SK-N-SH treated with all-trans-retinoic acid at 6 μM for 48 hours (cell line): Measurements from ENCODE around the gene JAKMIP1.

Source experiments
- ATAC-seq: fragments of 200-7000 bp; cut with Tn5 transposase; 3 replicates; pipeline ENCODE4 v1.9.1; 2020; ENCODE audit warnings: mild to moderate bottlenecking, moderate library complexity
- ARNTL ChIP-seq: fragments of 450-650 bp; formaldehyde crosslinking; IDR thresholded peaks from 2 replicates; pipeline ENCODE4 v1.5.0; 2020; ENCODE audit warnings: low read depth, mild to moderate bottlenecking, moderate library complexity, borderline replicate concordance
- BACH2 ChIP-seq: fragments of 250-450 bp; sonication (Bioruptor Pico); IDR thresholded peaks from 2 replicates; pipeline ENCODE4 v1.9.0; 2021; ENCODE audit warnings: mild to moderate bottlenecking, borderline replicate concordance
- CREB5 ChIP-seq: fragments of 250-450 bp; sonication (Bioruptor Pico); IDR thresholded peaks from 2 replicates; pipeline ENCODE4 v1.5.1; 2020; ENCODE audit warnings: low read depth, mild to moderate bottlenecking, moderate library complexity
- CSDC2 ChIP-seq: fragments of 250-450 bp; sonication (Bioruptor Pico); IDR thresholded peaks from 2 replicates; pipeline ENCODE4 v1.5.0; 2020; ENCODE audit warnings: mild to moderate bottlenecking, moderate library complexity
- CSRNP3 ChIP-seq: fragments of 250-450 bp; sonication (Bioruptor Pico); IDR thresholded peaks from 2 replicates; pipeline ENCODE4 v1.5.1; 2021; ENCODE audit warnings: mild to moderate bottlenecking, moderate library complexity
- GLIS3 ChIP-seq: fragments of 250-450 bp; sonication (Bioruptor Pico); IDR thresholded peaks from 2 replicates; pipeline ENCODE4 v1.5.0; 2020; ENCODE audit warnings: mild to moderate bottlenecking, moderate library complexity
- ISL1 ChIP-seq: fragments of 250-450 bp; sonication (Bioruptor Pico); IDR thresholded peaks from 2 replicates; pipeline ENCODE4 v2.1.2; 2022; ENCODE audit warnings: mild to moderate bottlenecking, moderate library complexity
- OSR1 ChIP-seq: fragments of 250-450 bp; sonication (Bioruptor Pico); IDR thresholded peaks from 2 replicates; pipeline ENCODE4 v1.8.0; 2022; ENCODE audit warnings: moderate library complexity, mild to moderate bottlenecking, inconsistent platforms
- PATZ1 ChIP-seq: fragments of 250-450 bp; sonication (Bioruptor Pico); IDR thresholded peaks from 2 replicates; pipeline ENCODE4 v1.8.0; 2020; ENCODE audit warnings: mild to moderate bottlenecking, moderate library complexity, borderline replicate concordance
- RARB ChIP-seq: fragments of 250-450 bp; sonication (Bioruptor Pico); IDR thresholded peaks from 2 replicates; pipeline ENCODE4 v1.8.0; 2021; ENCODE audit warnings: mild to moderate bottlenecking, moderate library complexity
- SNAI2 ChIP-seq: fragments of 250-450 bp; sonication (Bioruptor Pico); IDR thresholded peaks from 2 replicates; pipeline ENCODE4 v1.5.0; 2020; ENCODE audit warnings: mild to moderate bottlenecking, moderate library complexity
- TCF4 ChIP-seq: fragments of 250-450 bp; sonication (Bioruptor Pico); IDR thresholded peaks from 2 replicates; pipeline ENCODE4 v1.8.0; 2021; ENCODE audit warnings: mild to moderate bottlenecking, moderate library complexity, borderline replicate concordance
- TSHZ2 ChIP-seq: fragments of 250-450 bp; sonication (Bioruptor Pico); IDR thresholded peaks from 2 replicates; pipeline ENCODE4 v1.5.0; 2020; ENCODE audit warnings: mild to moderate bottlenecking, moderate library complexity
- ZC3H10 ChIP-seq: fragments of 250-450 bp; sonication (Bioruptor Pico); IDR thresholded peaks from 2 replicates; pipeline ENCODE4 v1.5.1; 2021; ENCODE audit warnings: mild to moderate bottlenecking, moderate library complexity
- ZFP3 ChIP-seq: fragments of 250-450 bp; sonication (Bioruptor Pico); IDR thresholded peaks from 2 replicates; pipeline ENCODE4 v1.5.0; 2020; ENCODE audit warnings: mild to moderate bottlenecking, moderate library complexity
- ZFP30 ChIP-seq: fragments of 450-650 bp; formaldehyde crosslinking; IDR thresholded peaks from 2 replicates; pipeline ENCODE4 v1.5.0; 2022; ENCODE audit warnings: mild to moderate bottlenecking, moderate library complexity
- ZNF565 ChIP-seq: fragments of 450-650 bp; formaldehyde crosslinking; conservative IDR thresholded peaks from 2 replicates; pipeline ENCODE4 v1.5.0; 2020; ENCODE audit warnings: low read depth, mild to moderate bottlenecking, moderate library complexity
- ZNF70 ChIP-seq: fragments of 450-650 bp; formaldehyde crosslinking; IDR thresholded peaks from 2 replicates; pipeline ENCODE4 v1.5.0; 2020; ENCODE audit warnings: mild to moderate bottlenecking, moderate library complexity
- ZNF8 ChIP-seq: fragments of 450-650 bp; formaldehyde crosslinking; IDR thresholded peaks from 2 replicates; pipeline ENCODE4 v1.5.0; 2020; ENCODE audit warnings: mild to moderate bottlenecking, moderate library complexity

The JAKMIP1 gene

GRCh38 chr4:6024313-6024960, 175.9 kb downstream of the JAKMIP1 start (continued):
- no peak for TF ChIP-seq CSDC2 (CRISPR knock-in tag)

- TF ChIP-seq GLIS3: no peak
- no peak for TF ChIP-seq OSR1 (CRISPR knock-in tag)
- TF ChIP-seq ZFP30: no peak
- TF ChIP-seq RARB (CRISPR knock-in tag): no peak
- no peak for TF ChIP-seq ZC3H10 (CRISPR knock-in tag)
- no peak for ATAC-seq
These were observed 176.6 kb downstream of the JAKMIP1 start for GRCh38 chr4:6023731-6024130.

- TF ChIP-seq ZNF8 (CRISPR knock-in tag) (no peak), ARNTL (CRISPR knock-in tag) (no peak), ISL1 (no peak), SNAI2 (no peak), OSR1 (CRISPR knock-in tag) (no peak), ZC3H10 (CRISPR knock-in tag) (no peak), BACH2 (CRISPR knock-in tag) (no peak), RARB (CRISPR knock-in tag) (no peak), ZFP30 (no peak), TCF4 (no peak), ZFP3 (CRISPR knock-in tag) (no peak), TSHZ2 (CRISPR knock-in tag) (no peak), CSRNP3 (CRISPR knock-in tag) (no peak), GLIS3 (no peak)
- no peak for ATAC-seq
These were observed 177.6 kb downstream of the JAKMIP1 start for GRCh38 chr4:6022607-6023288.

- no peak for ATAC-seq
- TF ChIP-seq GLIS3: no peak
These were observed 178.3 kb downstream of the JAKMIP1 start for GRCh38 chr4:6021831-6022606.

- TF ChIP-seq ZNF70 (CRISPR knock-in tag) (no peak), BACH2 (CRISPR knock-in tag) (no peak), SNAI2 (no peak), ZNF565 (CRISPR knock-in tag) (no peak), ZC3H10 (CRISPR knock-in tag) (no peak), GLIS3 (no peak), PATZ1 (CRISPR knock-in tag) (no peak), TCF4 (no peak), CREB5 (CRISPR knock-in tag) (no peak), ZNF8 (CRISPR knock-in tag) (no peak)
- no peak for ATAC-seq
These were observed 179.7 kb downstream of the JAKMIP1 start for GRCh38 chr4:6020613-6021012.
